ENCODE data around the gene ATF6. TPM values are rescaled to one million over a fixed set of nuclear protein-coding genes. Genes with fewer than 3 reads are reported as not detected.
A peak's percentile ranks its signal among the peaks of the same experiment; 100 is the strongest.

The ATF6 gene
- total and polyA plus RNA-seq, 9 of the 15 experiments (the other 6 are each of a cell fraction or from before 2014, with no cell fraction given) = 11.7 to 32.4 (median 20.4) TPM

DNA sequence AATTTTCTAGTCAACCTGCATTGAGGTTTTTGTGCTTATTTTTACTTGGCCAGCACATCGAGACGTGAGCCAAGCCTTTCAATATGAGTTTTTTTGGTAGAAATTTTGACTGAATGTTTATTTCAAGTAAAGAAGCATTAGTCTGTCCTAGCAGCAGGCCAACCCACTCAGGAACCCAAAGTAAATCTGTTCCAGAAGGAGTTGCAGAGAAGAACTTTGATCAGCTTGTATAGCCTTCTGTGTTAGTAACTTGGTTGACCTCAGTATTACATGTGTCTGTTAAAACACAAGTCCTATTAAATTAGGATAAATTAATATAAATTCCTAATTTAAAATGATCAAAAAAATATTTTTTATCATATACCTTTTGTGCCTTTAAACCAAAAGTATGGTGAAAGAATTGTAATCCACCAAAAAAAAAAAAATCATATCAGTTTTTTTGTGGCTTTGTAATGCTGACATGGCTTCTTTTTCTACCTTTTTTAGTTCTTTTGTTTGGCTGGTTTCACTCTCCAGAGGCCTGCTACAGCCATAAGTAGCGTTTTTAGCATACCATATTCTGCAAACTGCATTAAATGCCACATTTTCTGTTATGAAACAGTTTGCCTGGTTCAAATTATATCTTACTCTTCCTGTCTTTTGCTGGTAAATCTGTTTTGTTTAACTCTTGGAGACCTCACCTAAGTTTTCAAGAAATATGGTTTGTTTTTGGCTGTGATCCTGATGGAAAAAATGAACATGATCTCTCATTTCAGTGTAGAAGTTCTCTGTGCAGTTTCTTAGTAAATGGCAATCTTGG, 39.5 kb downstream of the ATF6 start:
- in situ Hi-C loops (cut with MboI) = no loop called here
- H3K36me3 ChIP-seq (ENCODE audit: control insufficient read depth, insufficient read depth, low read length) = peaks cover 46% of the 10 kb centered on the region
- H3K27ac ChIP-seq (ENCODE audit: extremely low read depth, low read depth, low read length) = no peak overlapping the region
- H3K27me3 ChIP-seq (ENCODE audit: control insufficient read depth in 2 of 2, insufficient read depth in 2 of 2, low read length in 2 of 2) = no peaks in the 10 kb centered on the region
- ATAC-seq = no peak
- no peak for FAIRE-seq
- H2AFZ ChIP-seq (ENCODE audit: low read depth, low read length) = no peak overlapping the region
- no peak overlapping the region for H3K4me2 ChIP-seq (ENCODE audit: insufficient read depth, low read length)
- no peaks in the 10 kb centered on the region for H3K9me1 ChIP-seq (ENCODE audit: control insufficient read depth, insufficient read depth, low read length)
- no peaks in the 10 kb centered on the region for H4K20me1 ChIP-seq (replicated peaks; ENCODE audit: control insufficient read depth, insufficient read depth, low read length)
- H3K79me2 ChIP-seq (ENCODE audit: control insufficient read depth, insufficient read depth, low read length) = no peaks in the 10 kb centered on the region
- H3K9me3 ChIP-seq (replicated peaks; ENCODE audit: control insufficient read depth, insufficient read depth, low read depth, low read length) = no peaks in the 10 kb centered on the region; the same call in 1 of the 2 replicates
- intact Hi-C loops (cut with micrococcal nuclease) = no loop called here
- H3K4me3 ChIP-seq = no peak overlapping the region
- WGBS (ENCODE audit: insufficient coverage, low coverage, missing lambda C conversion rate) = 85% methylated on average over 3 of the region's 3 CpGs
- BruUV-seq (replicated peaks) = no TSS peak
- no peak for DNase-seq (ENCODE audit: extremely low read depth in 1 of 4, low spot score in 3 of 4)
- H3K9ac ChIP-seq (ENCODE audit: insufficient read depth in 1 of 2, low read depth in 2 of 2, low read length in 2 of 2) = no peak overlapping the region
- ChIA-PET CTCF (ENCODE audit: low intra/inter-chr PET ratio) (no interaction called here), POLR2A (no interaction called here)
- no peaks in the 10 kb centered on the region for H3K4me1 ChIP-seq (replicated peaks in 1 of 2; ENCODE audit: control insufficient read depth in 2 of 2, insufficient read depth in 2 of 2, low read length in 2 of 2)
- TF ChIP-seq RFX5 (IDR thresholded peaks at IDR 0.05; ENCODE audit: low read depth, low read length) (no peak), ZBTB9 (CRISPR knock-in tag; IDR thresholded peaks at IDR 0.05) (no peak), TAF1 (IDR thresholded peaks at IDR 0.05; ENCODE audit: control insufficient read depth, extremely low read depth, insufficient read depth, low read length, severe bottlenecking) (no peak), ELF2 (CRISPR knock-in tag; IDR thresholded peaks at IDR 0.05) (no peak), ZNF77 (CRISPR knock-in tag; IDR thresholded peaks at IDR 0.05) (no peak), ZFP1 (CRISPR knock-in tag; IDR thresholded peaks at IDR 0.05) (no peak), MAFG (tag; conservative IDR thresholded peaks at IDR 0.05) (peak; percentile 49), LARP7 (IDR thresholded peaks at IDR 0.05) (no peak), MAFF (IDR thresholded peaks at IDR 0.05; ENCODE audit: low read length) (0 out of 2 replicates have a peak, but pooled peaks have one; percentile 21), ZC3H8 (IDR thresholded peaks at IDR 0.05) (no peak), ZNF280A (IDR thresholded peaks at IDR 0.05; ENCODE audit: low read depth, partially characterized antibody) (no peak), ZNF324 (CRISPR knock-in tag; IDR thresholded peaks at IDR 0.05) (no peak), BCL6 (CRISPR knock-in tag; IDR thresholded peaks at IDR 0.05) (no peak), SIN3B (IDR thresholded peaks at IDR 0.05; ENCODE audit: low read depth) (no peak), SLC30A9 (CRISPR knock-in tag; IDR thresholded peaks at IDR 0.05) (no peak), ZNF316 (IDR thresholded peaks at IDR 0.05) (peak; percentile 76), ZBTB34 (CRISPR knock-in tag; IDR thresholded peaks at IDR 0.05) (no peak), NFE2 (IDR thresholded peaks at IDR 0.05; ENCODE audit: low read depth) (no peak), MAFK (IDR thresholded peaks at IDR 0.05; ENCODE audit: low read length) (peak; percentile 35; the same call in 1 of the 2 replicates), C11orf30 (IDR thresholded peaks at IDR 0.05; ENCODE audit: low read depth) (peak; percentile 55; the same call in 1 of the 2 replicates), BCOR (IDR thresholded peaks at IDR 0.05) (no peak), XRCC4 (IDR thresholded peaks at IDR 0.05; ENCODE audit: extremely low read depth, insufficient read depth, insufficient read length) (no peak), ZNF124 (CRISPR knock-in tag; IDR thresholded peaks at IDR 0.05) (no peak)
